Measurements from ENCODE around the gene SMIM23. TPM values are rescaled to one million over a fixed set of nuclear protein-coding genes. Genes with fewer than 3 reads are reported as not detected.

The SMIM23 gene
- total and polyA plus RNA-seq, 2 of the 13 experiments (the other 11 are each of a cell fraction or from before 2014, with no cell fraction given) = not detected

DNA sequence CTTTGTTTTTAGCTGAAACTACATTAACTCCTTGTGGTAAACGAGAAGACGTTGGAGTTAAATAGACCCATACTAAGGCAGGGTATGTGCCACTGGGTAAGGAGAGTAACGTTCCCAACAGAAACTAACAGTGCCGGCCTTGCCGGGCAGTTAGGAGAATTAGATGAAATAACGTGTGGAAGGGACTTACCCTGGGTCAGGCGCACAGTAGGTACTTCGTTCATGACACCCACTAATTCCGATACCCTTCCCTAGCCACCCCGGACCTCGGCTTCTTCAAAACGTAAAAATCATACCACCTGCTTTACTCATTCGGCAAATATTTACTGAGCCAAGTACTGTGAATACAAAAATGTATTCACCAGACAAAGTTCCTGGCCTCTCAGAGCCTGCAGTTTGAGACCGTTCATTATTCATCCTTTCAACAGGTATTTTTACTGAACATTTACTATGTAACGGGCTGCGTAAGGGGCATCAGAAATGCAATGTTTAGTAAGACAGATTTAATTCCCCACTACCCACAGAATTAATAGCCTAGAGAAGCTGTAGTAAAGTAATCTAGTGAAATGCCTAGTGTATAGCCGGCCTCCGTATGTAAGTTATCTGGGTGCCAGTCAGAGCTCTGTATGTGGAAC is 3.2 kb upstream of the SMIM23 start (continued):
- TF ChIP-seq, protein P1, sequence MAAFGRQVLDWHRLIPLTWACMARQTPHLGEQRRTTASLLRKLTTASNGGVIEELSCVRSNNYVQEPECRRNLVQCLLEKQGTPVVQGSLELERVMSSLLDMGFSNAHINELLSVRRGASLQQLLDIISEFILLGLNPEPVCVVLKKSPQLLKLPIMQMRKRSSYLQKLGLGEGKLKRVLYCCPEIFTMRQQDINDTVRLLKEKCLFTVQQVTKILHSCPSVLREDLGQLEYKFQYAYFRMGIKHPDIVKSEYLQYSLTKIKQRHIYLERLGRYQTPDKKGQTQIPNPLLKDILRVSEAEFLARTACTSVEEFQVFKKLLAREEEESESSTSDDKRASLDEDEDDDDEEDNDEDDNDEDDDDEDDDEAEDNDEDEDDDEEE (CRISPR knock-in tag; IDR thresholded peaks at IDR 0.05) = no peak
- TF ChIP-seq KDM6A (CRISPR knock-in tag; IDR thresholded peaks at IDR 0.05; ENCODE audit: low read depth) (no peak), ZSCAN12 (CRISPR knock-in tag; IDR thresholded peaks at IDR 0.05) (no peak), FOSL2 (CRISPR knock-in tag; IDR thresholded peaks at IDR 0.05) (peak; percentile 71), CCDC6 (CRISPR knock-in tag; IDR thresholded peaks at IDR 0.05) (no peak), ZKSCAN1 (IDR thresholded peaks at IDR 0.05; ENCODE audit: low read length) (peak; percentile 94), HHEX (CRISPR knock-in tag; IDR thresholded peaks at IDR 0.05) (no peak), ZZZ3 (CRISPR knock-in tag; IDR thresholded peaks at IDR 0.05; ENCODE audit: borderline replicate concordance) (no peak), ZNF3 (CRISPR knock-in tag; IDR thresholded peaks at IDR 0.05) (peak; percentile 95), RAD21 (CRISPR knock-in tag; IDR thresholded peaks at IDR 0.05) (no peak), HMG20A (CRISPR knock-in tag; IDR thresholded peaks at IDR 0.05; ENCODE audit: borderline replicate concordance) (0 out of 2 replicates have a peak, but pooled peaks have one; percentile 18), PRMT3 (CRISPR knock-in tag; IDR thresholded peaks at IDR 0.05; ENCODE audit: borderline replicate concordance, low read depth) (no peak), NFIB (CRISPR knock-in tag; IDR thresholded peaks at IDR 0.05; ENCODE audit: borderline replicate concordance) (no peak), MEIS2 (CRISPR knock-in tag; IDR thresholded peaks at IDR 0.05) (no peak), PPARG (CRISPR knock-in tag; conservative IDR thresholded peaks at IDR 0.05) (no peak), MATR3 (CRISPR knock-in tag; IDR thresholded peaks at IDR 0.05) (no peak)
- TF ChIP-seq, protein P2, sequence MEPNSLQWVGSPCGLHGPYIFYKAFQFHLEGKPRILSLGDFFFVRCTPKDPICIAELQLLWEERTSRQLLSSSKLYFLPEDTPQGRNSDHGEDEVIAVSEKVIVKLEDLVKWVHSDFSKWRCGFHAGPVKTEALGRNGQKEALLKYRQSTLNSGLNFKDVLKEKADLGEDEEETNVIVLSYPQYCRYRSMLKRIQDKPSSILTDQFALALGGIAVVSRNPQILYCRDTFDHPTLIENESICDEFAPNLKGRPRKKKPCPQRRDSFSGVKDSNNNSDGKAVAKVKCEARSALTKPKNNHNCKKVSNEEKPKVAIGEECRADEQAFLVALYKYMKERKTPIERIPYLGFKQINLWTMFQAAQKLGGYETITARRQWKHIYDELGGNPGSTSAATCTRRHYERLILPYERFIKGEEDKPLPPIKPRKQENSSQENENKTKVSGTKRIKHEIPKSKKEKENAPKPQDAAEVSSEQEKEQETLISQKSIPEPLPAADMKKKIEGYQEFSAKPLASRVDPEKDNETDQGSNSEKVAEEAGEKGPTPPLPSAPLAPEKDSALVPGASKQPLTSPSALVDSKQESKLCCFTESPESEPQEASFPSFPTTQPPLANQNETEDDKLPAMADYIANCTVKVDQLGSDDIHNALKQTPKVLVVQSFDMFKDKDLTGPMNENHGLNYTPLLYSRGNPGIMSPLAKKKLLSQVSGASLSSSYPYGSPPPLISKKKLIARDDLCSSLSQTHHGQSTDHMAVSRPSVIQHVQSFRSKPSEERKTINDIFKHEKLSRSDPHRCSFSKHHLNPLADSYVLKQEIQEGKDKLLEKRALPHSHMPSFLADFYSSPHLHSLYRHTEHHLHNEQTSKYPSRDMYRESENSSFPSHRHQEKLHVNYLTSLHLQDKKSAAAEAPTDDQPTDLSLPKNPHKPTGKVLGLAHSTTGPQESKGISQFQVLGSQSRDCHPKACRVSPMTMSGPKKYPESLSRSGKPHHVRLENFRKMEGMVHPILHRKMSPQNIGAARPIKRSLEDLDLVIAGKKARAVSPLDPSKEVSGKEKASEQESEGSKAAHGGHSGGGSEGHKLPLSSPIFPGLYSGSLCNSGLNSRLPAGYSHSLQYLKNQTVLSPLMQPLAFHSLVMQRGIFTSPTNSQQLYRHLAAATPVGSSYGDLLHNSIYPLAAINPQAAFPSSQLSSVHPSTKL (CRISPR knock-in tag; IDR thresholded peaks at IDR 0.05) = peak; percentile 24; the same call in 1 of the 2 replicates
- TF ChIP-seq, protein P3, sequence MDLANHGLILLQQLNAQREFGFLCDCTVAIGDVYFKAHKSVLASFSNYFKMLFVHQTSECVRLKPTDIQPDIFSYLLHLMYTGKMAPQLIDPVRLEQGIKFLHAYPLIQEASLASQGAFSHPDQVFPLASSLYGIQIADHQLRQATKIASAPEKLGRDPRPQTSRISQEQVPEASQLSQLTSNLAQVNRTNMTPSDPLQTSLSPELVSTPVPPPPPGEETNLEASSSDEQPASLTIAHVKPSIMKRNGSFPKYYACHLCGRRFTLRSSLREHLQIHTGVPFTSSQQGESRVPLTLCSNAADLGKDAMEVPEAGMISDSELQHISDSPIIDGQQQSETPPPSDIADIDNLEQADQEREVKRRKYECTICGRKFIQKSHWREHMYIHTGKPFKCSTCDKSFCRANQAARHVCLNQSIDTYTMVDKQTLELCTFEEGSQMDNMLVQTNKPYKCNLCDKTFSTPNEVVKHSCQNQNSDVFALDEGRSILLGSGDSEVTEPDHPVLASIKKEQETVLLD (CRISPR knock-in tag; IDR thresholded peaks at IDR 0.05; ENCODE audit: low read depth) = no peak
- TF ChIP-seq, protein P4, sequence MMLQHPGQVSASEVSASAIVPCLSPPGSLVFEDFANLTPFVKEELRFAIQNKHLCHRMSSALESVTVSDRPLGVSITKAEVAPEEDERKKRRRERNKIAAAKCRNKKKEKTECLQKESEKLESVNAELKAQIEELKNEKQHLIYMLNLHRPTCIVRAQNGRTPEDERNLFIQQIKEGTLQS (CRISPR knock-in tag; IDR thresholded peaks at IDR 0.05) = no peak
